Left ventricle myocardium inferior (tissue), 1 donor: ENCODE data around the gene CNIH2. TPM values are rescaled to one million over a fixed set of nuclear protein-coding genes. Genes with fewer than 3 reads are reported as not detected.

Experiments
- DNase-seq: peaks from one replicate; pipeline ENCODE4 v3.0.0-alpha.2; 2020
- H3K27ac ChIP-seq: fragments of 200-600 bp; replicated peaks from 2 replicates; pipeline ENCODE4 v1.8.0; 2021
- H3K27me3 ChIP-seq: fragments of 200-600 bp; 2 replicates; pipeline ENCODE4 v1.8.0; 2021; ENCODE audit warnings: low read depth
- H3K36me3 ChIP-seq: fragments of 200-600 bp; 2 replicates; pipeline ENCODE4 v1.8.0; 2021
- H3K4me1 ChIP-seq: fragments of 200-600 bp; 2 replicates; pipeline ENCODE4 v1.8.0; 2021
- H3K4me3 ChIP-seq: fragments of 200-600 bp; 2 replicates; pipeline ENCODE4 v1.8.0; 2021; ENCODE audit warnings: mild to moderate bottlenecking, moderate library complexity
- H3K9me3 ChIP-seq: fragments of 200-600 bp; replicated peaks from 2 replicates; pipeline ENCODE4 v1.8.0; 2021
- intact Hi-C: fragments of 100-400 bp; cut with micrococcal nuclease; formaldehyde crosslinking; loops from one replicate; pipeline ENCODE4 v1.11.0; 2022
- total RNA-seq: library from RNA; stranded (reverse); fragmentation: NEBNext Ultra II Directional; extraction: Animal tissue kit (Norgen Biotek cat#: 25700); gene quantifications from one replicate; pipeline ENCODE4 v1.2.1, GENCODE V29; 2021
- TF ChIP-seq, protein P1 (sequence below): fragments of 200-600 bp; IDR thresholded peaks from 2 replicates; pipeline ENCODE4 v1.8.0; 2021; ENCODE audit warnings: antibody characterized with exemption, mild to moderate bottlenecking, borderline replicate concordance
- donor health status: DM: no; HTN: yes; CAD: no; lungs with severe emphysema.

The CNIH2 gene
- total RNA-seq, 1 donor from 2014 or later, result not detected

DNA sequence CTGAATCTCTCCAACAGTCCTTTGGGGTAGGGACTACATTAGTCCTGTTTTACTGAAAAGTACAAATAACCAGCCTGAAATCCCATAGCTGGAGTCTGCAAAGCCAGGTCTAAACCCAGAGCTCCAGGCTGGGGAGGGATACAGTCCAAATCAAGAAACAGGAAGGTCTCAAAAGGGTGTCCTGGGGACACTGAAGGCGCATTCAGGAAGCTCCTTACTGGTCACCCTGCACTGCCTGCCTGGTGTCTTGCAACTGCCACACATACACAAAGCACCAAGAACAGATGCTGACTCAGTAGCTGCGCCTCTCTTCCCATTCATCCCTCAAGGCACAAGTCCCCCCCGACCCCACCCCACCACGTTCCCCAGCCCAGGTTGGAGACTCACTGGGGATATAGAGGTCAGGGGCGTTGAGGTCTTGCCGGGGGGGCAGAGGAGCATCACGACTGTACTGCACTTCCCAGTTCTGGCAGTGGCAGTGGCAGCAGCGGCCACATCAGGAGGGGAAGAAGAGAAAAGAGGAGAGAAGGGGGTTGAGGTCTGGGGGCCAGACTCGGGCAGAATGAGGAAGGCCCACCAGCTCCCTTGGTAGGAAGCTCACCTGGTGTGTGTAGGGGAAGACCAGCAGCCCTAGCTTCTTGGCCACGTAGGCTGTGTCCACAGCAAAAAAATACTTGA lies 9.4 kb downstream of the CNIH2 start:
- no peak overlapping the region for H3K27ac ChIP-seq
- peaks cover 56% of the 10 kb centered on the region for H3K4me1 ChIP-seq

DNA sequence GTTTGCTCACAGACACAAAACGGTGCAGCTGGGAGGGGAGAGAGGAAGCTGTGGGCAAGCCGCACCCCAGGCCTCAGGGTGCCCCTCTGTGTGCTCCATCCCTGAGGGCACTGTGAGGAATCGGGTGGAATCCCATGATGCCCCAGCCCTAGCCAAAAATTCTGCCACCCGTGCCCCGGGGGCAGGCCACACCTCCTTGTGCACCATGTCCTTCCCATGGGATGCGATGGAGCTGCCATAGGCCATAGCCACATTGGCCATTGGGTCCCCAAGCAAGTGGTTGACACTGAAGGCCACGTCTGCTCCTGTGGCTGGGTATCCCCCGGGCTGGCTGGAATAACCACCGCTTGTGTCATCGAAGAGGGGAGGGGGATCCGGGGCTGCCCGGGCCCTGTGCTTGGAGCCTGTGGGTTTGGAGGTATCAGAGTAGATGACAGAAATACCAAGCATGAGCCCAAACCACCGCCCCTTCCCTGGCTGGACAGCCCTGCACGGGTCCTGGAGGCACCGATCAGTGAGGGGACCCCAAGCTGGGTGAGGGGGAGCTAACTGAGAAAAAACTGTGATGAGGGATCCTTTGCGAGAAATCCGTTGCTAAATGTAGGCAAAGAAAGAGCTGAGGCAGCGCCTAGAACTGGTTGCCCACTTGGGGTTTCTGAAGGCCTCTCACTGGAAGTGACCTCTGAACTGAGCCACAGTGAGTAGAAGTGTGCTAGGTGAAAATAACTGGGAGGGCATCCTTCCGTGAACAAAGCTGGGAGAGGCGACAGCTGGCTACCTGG lies 10.1 kb downstream of the CNIH2 start:
- Histone ChIP-seq H3K4me1 (peaks cover 50% of the 10 kb centered on the region), H3K9me3 (no peaks in the 10 kb centered on the region), H3K27ac (peak overlapping the region; percentile 97), H3K27me3 (peaks cover 27% of the 10 kb centered on the region), H3K4me3 (peak overlapping the region; percentile 92), H3K36me3 (peaks cover 4% of the 10 kb centered on the region)
- intact Hi-C loops, result no loop called here
- DNase-seq, result no peak
- TF ChIP-seq, protein P1, sequence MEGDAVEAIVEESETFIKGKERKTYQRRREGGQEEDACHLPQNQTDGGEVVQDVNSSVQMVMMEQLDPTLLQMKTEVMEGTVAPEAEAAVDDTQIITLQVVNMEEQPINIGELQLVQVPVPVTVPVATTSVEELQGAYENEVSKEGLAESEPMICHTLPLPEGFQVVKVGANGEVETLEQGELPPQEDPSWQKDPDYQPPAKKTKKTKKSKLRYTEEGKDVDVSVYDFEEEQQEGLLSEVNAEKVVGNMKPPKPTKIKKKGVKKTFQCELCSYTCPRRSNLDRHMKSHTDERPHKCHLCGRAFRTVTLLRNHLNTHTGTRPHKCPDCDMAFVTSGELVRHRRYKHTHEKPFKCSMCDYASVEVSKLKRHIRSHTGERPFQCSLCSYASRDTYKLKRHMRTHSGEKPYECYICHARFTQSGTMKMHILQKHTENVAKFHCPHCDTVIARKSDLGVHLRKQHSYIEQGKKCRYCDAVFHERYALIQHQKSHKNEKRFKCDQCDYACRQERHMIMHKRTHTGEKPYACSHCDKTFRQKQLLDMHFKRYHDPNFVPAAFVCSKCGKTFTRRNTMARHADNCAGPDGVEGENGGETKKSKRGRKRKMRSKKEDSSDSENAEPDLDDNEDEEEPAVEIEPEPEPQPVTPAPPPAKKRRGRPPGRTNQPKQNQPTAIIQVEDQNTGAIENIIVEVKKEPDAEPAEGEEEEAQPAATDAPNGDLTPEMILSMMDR, result no peak

More for the DNA sequence above, 9.4 kb downstream of the CNIH2 start:
- H3K9me3 ChIP-seq, result no peaks in the 10 kb centered on the region
- intact Hi-C loops, result no loop called here
- H3K36me3 ChIP-seq, result peaks cover 4% of the 10 kb centered on the region
- H3K4me3 ChIP-seq, result peak overlapping the region; percentile 92
- TF ChIP-seq, protein P1, result no peak
- no peak for DNase-seq
- H3K27me3 ChIP-seq, result peaks cover 20% of the 10 kb centered on the region

DNA sequence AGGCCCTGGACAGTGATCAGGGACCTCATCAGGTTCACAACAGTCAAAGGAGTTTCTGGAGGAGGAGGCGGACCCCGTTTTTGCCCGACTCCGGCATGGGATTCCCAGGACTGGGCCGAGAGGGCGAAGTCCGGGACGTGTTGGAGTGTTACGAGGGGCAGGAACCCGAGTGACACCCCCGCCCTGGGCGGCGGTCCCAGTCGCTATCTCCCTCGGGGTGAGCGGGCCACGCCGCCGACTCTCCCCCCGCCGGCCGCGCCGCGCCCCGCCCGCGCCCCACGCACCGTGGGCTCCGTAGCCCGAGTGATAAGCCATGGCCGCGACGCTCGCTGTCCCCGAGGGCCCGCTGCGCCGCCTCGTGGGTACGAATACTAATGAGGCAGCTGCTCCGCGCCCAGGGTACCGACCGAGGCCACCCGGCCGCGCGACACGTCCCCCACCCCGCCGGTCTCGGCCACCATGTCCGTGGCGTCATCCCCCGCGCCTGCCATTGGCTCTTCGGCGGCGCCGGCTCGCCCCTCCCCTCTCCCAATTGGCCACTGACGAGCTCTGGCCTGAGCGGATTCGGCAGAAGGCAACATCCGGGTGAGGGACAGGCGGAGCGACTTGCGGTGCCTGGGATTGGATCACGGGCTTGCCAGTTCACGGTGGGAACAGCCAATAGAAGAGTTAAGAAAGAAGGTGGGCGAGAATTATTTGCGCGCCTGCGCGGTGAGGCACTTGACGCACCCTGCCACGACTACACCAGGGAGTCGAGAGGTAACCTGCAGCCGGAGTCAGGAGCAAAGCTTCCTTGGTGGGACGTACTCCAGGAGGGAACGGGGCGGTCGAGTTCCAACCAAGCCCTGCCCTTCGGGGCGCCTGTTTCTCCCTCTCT lies 10.9 kb downstream of the CNIH2 start, which contains the start of gene YIF1A:
TSS of gene YIF1A (minus strand) at position 473 of the 877 bp plus-strand sequence. CDS start at position 315, 158 bp downstream.
- H3K36me3 ChIP-seq, result peaks cover 4% of the 10 kb centered on the region
- H3K27ac ChIP-seq, result peak within 1 kb of the TSS; percentile 97
- peaks cover 35% of the 10 kb centered on the region for H3K27me3 ChIP-seq
- H3K4me3 ChIP-seq, result peak within 1 kb of the TSS; percentile 92
- peak; percentile 99 for DNase-seq
- TF ChIP-seq, protein P1, result peak; percentile 13
- intact Hi-C loops, result no loop called here
- no peaks in the 10 kb centered on the region for H3K9me3 ChIP-seq
- H3K4me1 ChIP-seq, result peaks cover 50% of the 10 kb centered on the region

DNA sequence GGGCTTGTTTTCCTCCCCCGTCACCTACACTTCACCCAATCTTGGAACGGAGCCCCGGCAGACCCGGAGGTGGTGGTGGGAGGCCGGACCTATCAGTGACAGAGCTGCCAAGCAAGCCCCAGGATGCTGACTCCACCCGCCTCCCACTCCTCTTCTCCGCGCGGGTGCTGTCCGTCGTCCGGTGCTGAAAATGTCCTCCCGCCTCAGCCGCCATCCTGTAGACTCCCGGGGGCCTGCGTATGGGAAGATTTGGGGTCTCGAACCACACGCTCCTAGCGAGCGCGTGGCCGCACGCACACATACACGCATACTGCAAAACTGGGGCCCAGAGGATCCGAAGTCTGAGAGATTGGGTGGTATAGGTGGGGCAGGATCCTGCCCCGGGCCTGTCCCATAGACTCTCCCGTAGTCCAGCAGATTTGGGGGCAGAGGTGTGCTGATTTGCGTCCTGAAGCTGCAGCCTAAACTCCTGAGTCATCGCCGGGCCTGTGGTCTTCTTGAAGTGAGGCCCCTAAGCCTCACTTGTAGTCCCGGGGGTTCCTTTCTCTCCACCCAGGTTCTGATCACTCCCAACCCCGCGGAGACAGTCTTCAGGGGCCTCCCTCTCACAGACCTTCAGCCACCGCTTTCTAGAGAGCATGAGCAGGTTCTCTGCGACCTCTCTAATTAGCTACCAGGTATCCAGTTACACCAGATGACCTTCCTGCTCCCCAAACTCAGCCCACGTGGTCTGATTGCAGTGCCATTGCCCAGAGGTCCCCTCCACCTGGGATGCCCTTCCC lies 11.8 kb downstream of the CNIH2 start:
- Histone ChIP-seq H3K4me1 (peaks cover 50% of the 10 kb centered on the region), H3K4me3 (peak overlapping the region; percentile 92), H3K36me3 (no peaks in the 10 kb centered on the region), H3K9me3 (no peaks in the 10 kb centered on the region), H3K27me3 (peaks cover 44% of the 10 kb centered on the region), H3K27ac (peak overlapping the region; percentile 97)
- TF ChIP-seq, protein P1, result no peak
- DNase-seq, result peak; percentile 65
- intact Hi-C loops, result no loop called here
